ENCODE results near the gene NTRK1.
A peak's percentile ranks its signal among the peaks of the same experiment; 100 is the strongest.

NTRK1 gene

DNA sequence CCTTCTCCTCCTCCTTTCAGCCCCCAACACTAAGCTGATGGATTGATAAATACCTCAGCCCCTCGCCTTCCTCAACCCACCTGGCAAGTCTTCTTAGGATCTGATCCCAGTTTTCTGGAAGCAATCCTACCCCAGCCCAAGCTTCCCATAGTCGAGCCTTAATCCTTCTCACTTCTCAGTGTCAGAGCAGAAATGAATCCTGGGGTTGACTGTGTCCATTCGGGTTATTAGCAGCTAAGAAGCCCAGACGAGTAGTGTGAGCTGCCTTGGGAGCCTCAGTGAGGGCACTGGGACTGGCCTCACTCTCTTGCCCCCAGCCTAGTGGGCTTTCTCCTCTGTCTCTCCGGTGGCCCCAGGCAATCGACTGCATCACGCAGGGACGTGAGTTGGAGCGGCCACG, 20.4 kb downstream of the NTRK1 start:
- DNase-seq (ENCODE audit: low spot score), result no peak

DNA sequence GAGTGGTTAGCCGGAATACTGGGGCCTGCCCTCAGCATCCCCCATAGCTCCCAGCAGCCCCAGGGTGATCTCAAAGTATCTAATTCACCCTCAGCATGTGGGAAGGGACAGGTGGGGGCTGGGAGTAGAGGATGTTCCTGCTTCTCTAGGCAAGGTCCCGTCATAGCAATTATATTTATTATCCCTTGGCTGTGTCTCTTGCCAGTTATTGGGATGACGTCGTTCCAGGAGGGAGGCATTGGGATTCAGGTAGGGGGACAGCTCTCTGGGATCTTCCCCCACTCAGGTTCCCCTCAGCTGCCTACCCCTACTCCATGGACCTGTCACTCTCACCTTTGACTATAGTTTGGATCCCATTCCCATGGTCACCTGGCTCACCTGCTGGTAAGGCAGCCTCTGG, 21.0 kb downstream of the NTRK1 start:
- DNase-seq (ENCODE audit: low spot score), result no peak

DNA sequence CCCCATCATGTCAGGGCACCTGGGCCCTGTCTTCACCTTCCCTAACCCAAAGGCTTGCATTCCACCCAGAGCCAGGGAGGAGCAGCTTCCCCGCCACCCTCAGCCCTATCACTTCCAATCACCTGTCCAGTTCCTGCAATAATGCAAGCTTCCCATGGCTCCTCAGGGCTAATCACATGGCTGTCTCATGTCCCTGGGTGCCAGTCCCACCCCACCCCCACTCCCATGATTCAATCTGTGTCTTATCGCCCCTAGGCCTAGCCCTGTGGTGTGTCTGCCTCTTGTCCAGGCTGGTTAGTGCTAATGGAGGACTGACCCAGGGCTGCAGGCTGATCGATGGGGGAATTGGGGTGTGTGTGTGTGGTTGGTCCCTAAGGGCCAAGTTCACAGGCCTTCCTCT, 21.9 kb downstream of the NTRK1 start:
- no peak for DNase-seq (ENCODE audit: low spot score)

DNA sequence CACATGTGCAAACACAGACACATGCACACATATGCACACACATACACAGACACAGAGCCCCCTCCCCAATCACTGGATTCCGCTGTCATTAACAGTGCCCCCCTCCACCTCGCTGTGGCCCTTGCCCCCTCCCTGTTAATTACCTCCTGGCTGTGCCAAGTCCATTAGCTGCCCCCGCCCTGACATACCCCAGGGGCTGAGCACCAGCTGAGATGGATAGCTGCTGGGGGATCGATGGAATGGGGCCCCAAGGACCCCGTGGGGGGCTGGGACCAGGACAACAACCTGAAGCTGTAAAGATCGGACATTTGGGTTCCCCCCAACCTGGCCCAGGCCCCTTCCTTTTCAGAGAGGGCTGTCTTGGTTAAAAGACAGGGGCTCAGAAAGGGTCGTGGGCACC, 23.3 kb downstream of the NTRK1 start:
- DNase-seq (ENCODE audit: low spot score), result no peak

DNA sequence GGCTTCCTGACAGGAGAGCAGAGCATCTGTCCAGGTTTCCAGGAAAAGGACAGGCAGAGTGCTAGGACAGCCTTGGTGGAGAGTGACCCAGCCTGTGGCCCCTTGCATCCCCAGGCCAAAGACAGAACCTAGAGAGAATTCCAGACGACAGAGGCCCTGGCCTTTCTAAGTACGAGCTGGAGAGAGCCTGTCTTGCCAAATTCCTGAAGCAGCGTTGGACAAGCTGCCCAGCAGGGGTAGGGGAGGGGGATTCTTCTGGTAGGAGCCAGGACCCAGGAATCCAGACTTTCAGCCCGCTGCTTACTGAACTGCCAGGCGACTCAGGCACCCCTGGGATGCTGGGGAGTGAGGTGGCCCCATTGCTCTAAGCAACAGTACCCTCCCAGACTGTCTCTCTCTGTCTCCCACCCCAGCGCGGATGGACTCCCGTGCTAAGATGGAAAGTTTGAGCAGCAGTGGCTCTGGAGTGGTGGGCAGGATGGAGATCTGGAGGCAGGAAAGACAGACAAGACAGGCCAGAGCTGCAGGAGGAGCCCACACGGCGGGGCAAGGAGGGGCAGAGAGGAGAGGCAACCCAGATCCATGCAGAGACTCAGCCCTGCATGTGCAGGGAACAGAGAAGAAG, 24.0 kb downstream of the NTRK1 start:
- DNase-seq (ENCODE audit: low spot score), result no peak

DNA sequence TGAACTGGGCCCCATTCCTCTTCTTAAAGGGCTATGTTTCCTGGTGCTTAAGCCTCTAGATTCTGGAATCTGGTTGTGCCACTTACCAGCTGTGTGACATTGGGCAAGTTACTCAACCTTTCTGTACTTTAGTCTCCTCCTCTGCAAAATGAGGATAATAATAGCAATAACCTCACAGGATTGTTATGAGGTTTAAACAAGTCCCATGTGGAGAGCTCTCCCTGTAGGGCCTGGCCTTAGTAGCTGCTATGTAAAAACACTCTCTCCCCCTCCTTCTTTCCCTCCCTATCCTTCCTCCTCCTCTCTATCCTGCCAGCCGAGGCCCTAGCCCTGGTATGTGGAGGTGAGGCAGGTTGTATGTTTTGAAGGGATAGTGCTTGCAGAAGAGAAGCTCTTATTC, 24.6 kb downstream of the NTRK1 start:
- no peak for DNase-seq (ENCODE audit: low spot score)

DNA sequence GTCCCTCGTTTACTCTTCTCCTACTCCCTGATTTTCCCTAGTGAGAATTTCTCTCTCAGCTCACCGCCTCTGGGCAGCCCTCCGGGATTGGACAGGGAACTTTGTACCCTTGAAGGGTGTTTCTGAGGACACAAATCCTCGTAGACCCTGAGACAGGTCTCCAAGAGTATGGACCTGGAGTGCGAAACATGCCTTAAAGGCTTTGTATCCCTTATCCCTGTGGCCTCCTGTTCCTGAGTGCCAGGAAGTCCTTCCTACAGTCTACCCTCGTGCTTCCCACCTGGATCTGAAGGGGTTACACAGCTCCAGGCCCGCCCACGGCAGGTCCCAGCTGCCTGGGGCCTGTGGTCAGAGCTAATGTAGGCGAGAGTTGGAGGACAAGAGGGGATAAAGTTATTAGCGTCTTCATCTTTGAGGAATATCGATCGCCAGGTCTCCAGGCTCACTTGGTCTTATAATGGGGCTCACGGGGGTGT, 25.3 kb downstream of the NTRK1 start:
- DNase-seq (ENCODE audit: low spot score), result no peak

DNA sequence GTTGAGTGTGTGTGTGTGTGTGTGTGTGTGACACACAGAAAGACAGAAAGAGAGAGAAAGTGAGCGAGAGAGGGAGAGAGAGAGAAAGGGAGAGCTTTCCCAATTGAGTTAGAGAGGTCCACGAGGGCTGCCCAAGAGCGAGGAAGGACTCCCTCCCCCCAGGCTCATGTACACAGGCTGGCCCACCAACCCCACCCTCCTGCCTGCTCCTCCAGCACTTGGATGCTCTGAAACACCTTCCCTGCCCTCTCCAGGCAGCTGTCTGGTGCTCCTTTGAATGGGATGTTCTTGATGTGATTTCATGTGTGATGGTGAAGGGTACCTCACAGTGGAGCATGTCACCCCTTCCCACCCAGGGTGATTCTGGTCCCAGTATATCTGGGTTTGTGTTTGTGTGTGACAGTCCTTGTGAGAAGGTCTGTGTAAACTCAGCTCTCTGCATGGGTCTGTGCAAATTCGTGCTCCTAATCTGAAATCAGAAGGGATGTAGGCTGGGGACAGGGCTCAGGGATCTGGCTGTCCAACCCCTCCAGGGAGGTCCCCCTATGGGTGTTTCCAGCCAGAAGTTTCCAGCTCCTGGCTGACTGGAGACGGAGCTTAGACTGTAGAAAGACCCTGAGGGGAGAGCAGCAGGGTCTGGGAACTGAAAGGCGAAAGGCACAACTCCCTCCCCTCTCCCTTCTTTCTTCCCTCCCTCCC, 26.1 kb downstream of the NTRK1 start:
- DNase-seq (ENCODE audit: low spot score), result no peak

DNA sequence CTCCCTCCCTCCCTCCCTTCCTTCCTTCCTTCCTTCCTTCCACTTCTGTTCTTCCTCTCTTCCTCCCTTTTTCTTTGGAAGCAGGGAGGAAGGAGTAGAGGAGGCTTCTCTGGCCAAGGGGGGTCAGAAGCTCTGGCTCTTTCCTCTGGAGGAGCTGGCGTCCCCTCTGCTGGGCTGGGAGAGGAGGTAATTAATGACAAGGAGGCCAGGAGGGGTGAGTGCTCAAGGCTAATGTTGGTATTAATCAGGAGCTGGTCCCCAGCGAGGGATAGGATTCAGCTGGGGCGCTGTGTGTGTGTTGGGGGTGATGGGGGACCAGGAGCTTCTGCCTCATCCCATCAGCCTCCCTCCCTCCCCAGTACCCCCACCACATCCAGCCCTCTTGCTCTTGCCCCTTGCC, 26.7 kb downstream of the NTRK1 start:
- DNase-seq (ENCODE audit: low spot score), result no peak

DNA sequence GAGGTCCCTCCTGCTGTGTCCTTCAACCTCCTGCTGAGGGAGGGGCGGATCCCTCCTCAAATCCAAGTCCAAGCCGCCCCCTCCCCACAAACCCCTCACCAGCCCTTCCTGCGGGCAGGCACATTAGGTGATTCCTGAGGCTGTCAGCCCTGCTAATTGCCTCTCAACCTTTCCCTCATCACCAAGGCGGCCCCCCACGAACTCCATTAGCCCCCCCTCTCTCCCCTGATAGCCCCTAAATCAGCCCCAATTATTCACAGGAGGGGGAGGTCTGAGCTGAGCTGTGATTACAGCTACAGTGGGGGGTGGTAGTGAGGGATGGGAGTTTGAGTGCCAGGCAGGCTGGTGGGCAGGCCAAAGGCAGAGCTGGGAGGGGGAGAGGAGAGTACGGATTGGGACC, 27.1 kb downstream of the NTRK1 start:
- DNase-seq (ENCODE audit: low spot score), result no peak

DNA sequence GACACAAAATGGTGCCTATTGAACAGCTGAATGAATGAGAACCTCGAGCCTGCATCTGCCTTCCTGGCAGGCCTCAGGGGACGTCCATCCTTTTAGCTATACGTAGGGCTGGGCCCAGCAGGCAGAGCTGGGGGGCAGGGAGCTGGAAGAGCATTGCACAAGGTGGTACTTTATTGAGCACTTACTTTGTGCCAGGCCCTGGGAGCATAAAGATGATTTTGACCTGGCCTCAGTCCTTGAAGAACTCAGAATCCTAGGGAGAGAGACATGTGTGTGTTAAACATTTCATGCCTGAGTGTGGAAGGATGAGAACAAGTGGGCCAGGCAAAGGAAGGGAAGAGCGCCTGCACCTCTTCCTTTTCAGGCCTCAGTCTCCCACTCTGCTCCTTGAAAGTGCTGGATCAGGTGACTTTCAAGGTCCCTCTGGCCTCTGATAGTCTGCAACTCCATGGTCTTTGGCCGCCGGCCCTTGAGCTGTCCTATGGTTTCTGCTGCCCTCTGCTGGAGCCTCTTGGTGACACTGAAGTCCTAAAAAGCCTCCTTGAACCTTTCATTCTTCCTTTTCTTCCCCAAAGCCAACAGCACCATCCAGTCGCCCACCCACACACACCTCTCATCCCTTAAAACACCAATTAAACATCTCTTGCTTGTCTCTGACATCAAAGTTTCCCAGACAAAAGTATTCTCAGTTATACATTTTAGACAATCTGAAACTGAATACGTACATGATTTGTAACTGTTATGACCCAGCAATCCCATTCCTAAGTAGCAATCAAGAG, 29.3 kb downstream of the NTRK1 start:
- DNase-seq (ENCODE audit: low spot score), result peak; percentile 89

DNA sequence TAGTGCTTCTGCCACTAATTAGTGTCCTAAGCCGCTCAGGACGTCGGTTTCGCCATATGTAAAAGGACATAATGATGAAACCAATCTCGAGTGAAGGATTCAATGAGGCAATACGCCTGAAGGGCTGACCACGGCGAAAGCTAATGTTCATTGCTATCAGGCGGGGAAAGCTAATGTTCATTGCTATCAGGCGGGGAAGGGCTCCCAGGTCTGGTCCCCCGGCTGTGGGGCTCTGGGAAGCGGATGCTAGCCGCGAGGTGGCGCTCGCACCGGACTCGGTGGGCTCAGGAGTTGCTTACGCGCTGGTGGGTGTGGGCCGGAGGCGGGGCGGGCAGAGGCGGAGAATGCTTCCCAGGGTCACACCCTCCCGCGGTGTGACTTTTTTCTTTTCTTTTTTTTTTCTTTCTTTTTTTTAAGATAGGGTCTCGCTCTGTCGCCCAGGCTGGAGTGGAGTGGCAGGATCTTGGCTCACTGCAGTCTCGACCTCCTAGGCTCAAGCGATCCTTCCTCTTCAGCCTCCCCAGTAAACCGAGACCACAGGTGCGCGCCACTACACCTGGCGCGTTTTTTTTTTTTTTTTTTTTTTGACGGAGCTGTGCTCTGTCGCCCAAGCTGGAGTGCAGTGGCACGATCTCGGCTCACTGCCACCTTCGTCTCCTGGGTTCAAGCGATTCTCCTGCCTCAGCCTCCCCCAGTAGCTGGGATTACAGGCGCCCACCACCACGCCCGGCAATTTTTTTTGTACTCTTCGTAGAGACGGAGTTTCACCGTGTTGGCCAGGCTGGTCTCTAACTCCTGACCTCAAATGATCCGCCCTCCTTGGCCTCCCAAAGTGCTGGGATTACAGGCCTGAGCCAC, 31.8 kb downstream of the NTRK1 start:
- peak; percentile 95 for DNase-seq (ENCODE audit: low spot score)

DNA sequence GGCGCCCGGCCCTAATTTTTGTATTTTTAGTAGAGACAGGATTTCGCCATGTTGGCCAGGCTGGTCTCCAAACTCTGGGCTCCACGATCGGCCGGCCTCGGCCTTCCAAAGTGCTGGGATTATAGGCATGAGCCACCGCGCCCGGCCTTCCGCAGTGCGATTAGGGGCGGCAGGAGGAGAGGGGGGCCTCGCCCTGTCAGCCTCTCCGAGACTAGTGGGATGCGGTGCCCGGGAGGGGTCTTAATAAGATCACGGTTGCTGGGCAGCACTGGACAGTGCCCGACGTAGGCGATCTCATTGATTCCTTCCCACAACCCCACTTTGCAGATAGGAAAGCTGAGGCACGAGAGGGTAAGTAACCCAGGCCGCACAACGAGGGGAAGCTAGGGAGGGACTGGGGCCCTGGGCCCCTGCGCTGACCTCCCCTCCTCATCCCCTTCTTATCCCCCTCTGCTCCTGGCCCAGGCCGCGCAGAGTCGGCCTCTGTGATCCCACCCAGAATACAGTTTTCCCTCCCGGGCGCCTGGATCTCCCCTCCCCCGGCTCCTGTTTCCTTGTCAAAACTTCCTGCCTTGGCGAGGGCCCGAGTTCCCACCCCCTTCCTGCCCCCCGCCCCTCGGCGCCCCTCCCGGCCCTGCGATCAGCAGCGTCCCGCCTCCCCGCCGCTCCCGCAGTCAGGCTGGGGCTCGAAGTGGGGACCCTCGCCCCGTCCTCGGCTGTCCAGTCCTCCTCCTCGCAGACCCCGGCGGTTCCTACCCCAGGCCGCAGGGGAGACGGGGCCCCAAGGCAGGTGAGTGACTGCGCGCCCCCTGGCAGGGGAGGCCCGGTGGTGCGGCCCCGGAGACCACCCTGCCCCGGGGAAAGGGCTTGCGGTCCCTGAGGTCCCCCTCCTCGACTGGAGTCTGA, 32.6 kb downstream of the NTRK1 start, which contains the start of gene PEAR1:
TSS of gene PEAR1 (plus strand) at position 671 of the 906 bp plus-strand sequence. CDS start 10,209 bp downstream, outside the sequence.
- DNase-seq (ENCODE audit: low spot score), result peak; percentile 43

DNA sequence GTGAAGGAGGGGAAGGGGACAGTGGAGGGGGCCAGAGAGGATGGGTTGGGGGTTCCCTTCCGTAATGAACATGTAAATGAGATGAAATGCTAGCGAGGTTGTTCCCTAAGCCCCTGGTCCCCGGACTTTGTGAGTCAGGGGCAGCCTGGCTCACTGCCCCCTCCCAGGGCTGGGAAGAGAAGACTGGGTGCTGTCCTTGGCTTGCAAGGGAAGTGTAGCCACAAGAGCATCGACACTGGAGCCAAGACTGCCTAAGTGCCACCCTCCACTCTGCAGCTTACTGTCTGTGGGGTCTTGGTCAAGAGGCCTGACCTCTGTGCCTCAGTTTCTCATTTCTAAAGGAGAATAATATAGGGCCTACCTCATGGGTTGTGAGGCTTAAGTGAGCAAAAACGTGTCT, 33.3 kb downstream of the NTRK1 start:
- DNase-seq (ENCODE audit: low spot score), result no peak

DNA sequence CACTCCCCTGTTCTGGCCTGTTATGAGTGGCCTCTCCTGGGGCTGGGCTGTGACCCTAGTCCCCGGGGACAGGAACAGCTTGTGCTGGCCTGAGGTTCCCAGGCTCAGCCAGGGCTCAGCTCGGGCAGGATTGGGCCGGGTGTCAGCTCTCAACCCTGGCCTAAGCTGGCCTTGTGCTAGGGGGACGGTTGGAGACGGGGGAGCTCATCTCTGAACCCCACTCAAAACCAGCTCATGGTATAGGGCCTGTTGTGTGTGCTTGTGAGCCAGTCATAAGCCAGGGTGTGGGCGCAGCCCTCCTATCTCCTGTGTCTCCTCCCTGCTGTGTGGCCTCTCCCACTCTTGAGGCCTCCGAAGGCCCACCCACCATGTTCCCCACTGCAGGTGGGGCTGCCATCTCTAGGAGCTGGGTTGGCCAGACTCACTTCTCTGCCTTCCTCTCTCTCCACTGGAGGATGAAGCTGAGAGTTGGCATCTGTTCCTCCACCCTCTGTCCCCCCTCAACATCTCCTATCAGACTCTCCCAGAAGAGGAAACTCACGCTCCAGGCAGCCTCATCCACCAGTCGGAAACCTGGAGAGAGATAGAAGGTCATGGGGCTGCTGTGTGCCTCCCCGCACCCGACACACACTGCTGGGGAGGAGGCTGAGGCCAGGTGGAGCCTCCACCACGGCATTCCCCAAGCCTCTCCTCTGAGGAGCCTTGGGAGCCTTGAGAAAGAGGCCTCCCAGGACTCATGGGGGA, 34.2 kb downstream of the NTRK1 start:
- no peak for DNase-seq (ENCODE audit: low spot score)

DNA sequence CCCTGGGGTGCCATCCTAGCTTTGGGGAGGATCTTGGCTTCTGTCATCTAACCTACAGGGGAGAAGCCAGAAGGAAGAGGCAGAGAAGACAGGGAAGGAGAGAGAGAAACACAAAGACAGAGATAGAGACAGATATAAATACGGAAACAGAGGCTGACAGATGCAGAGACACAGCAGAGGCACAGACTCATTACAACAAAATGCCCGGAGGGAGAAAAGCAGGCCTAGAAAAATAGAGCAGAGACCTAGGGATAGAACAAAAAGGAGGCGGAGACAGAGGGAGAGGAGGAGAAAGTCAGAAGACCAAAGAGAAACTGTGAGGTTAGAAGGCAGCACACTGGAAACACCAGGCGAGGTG, 34.8 kb downstream of the NTRK1 start:
- DNase-seq (ENCODE audit: low spot score), result no peak

DNA sequence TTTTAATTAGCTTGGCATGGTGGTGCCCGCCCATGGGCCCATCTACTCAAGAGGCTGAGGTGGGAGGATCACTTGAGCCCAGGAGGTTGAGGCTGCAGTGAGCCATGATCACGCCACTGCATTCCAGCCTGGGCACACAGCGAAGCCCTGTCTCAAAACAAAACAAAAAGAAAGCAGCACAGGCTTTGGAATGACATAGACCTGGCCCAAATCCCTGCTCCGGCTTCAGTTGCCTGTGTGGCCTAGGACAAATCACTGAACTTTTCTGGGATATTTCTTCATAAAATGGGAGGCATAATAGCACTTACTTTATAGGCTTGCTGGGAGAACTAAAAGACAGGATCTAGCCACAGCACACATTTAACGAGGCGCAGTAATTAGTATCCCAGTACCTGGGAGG, 35.3 kb downstream of the NTRK1 start:
- no peak for DNase-seq (ENCODE audit: low spot score)

DNA sequence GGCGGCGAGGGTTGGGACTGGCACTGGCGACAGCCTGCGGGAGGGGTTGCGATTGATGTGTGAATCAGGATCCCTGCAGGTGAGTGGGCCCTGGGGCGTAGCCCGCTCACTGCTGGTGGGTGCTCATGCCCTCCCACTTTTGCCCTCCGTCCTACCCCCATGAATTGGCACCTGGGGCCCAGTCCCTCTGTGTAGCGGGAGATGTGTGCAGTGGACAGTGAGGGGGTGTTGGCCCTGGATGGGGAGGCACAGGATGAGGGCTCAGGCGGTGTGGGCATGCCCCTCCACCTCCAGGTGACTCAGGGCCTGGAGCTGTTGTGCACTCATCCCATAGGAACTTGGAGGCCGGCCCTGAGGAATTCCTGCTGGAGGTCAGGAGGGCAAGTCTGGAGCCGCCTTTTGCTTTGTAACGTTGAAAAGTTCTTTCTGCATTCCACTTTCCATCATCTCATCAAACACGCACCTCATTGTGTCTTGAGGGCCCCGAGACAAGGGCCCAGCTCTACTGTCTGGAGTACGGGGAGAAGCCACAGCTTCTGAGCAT, 35.9 kb downstream of the NTRK1 start:
- peak; percentile 95 for DNase-seq (ENCODE audit: low spot score)

DNA sequence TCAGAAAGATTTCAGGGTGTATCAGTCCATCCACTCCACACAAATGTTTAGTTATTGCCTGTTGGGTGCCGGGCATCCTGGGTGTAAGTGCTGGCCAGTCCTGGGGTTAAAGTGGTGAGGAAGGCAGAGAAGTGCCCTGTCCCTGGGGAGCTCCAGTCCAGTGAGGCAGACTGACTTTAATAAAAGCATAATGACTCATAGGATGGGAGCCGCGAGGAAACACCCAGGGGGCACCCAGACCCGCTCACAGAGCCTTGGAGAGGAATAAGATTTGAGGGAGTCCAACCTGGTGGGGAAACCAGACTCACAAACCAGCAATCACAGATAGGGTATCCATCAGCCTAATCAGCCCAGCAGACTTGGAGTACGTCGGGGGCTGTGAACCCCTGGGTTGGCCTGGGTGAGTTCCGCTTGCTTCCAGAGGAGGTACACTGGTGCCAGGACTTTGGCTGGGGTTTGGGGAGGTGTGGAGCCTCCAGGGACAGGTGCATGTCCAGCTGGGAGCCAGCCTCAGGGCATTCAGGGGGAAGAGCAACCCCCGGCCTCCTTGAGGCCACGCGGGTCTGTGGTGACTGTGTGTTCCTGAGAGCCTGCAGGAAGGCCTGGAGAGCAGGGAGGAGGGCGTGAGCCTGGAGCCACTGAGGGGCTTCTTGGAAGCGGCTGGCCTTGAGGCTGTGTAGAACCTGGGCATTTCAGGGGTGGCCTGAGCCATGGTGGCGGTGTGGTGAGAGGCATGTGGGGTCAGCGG, 36.6 kb downstream of the NTRK1 start:
- peak; percentile 86 for DNase-seq (ENCODE audit: low spot score)

Measured in GM03348 (cell line).